GM18520 (cell line): ENCODE measurements around the gene BAMBI.
"Not testable (repeated sequence)": the region's sequence is repeated elsewhere in the genome, so short reads cannot be mapped to it uniquely, and the experiment has no call there.

Experiments
- ATAC-seq: cut with Tn5 transposase; IDR thresholded peaks from one replicate; pipeline ENCODE4 v1.9.1; 2021; ENCODE audit not compliant: unreplicated experiment

Gene BAMBI, protein sequence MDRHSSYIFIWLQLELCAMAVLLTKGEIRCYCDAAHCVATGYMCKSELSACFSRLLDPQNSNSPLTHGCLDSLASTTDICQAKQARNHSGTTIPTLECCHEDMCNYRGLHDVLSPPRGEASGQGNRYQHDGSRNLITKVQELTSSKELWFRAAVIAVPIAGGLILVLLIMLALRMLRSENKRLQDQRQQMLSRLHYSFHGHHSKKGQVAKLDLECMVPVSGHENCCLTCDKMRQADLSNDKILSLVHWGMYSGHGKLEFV

DNA sequence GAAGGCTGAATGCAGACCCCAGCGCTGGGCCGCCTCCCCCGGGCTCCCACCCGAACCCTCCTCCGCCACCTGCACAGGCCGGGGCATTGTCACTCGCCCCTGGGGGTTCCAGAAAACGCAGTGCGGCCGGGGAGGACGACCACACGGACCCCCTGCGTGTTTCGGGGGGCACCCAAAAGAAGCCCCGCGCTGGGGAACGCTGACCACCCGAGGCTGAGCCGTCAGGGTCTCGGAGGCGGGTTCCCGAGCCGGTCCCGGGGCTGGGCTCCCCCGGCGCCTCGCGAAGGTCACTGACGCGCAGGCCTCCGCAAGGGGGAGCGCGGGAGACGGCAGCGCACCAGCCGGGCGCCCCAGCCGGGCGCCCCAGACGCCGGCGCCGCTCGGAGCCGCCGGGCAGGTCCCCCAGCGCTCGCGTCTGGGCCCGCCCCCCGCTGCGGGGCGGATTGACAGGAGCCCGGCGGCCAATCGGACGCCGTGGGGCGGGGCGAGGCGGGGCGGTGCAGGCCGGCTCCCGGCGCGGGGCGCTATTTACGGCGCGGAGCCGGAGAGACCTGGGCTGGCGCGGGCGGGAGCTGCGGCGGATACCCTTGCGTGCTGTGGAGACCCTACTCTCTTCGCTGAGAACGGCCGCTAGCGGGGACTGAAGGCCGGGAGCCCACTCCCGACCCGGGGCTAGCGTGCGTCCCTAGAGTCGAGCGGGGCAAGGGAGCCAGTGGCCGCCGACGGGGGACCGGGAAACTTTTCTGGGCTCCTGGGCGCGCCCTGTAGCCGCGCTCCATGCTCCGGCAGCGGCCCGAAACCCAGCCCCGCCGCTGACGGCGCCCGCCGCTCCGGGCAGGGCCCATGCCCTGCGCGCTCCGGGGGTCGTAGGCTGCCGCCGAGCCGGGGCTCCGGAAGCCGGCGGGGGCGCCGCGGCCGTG is at the start of gene BAMBI:
Gene BAMBI, plus strand, starts transcription at position 554 of the 920 bp plus-strand sequence. CDS start 377 bp downstream, outside the sequence.
- peak; percentile 92 for ATAC-seq

DNA sequence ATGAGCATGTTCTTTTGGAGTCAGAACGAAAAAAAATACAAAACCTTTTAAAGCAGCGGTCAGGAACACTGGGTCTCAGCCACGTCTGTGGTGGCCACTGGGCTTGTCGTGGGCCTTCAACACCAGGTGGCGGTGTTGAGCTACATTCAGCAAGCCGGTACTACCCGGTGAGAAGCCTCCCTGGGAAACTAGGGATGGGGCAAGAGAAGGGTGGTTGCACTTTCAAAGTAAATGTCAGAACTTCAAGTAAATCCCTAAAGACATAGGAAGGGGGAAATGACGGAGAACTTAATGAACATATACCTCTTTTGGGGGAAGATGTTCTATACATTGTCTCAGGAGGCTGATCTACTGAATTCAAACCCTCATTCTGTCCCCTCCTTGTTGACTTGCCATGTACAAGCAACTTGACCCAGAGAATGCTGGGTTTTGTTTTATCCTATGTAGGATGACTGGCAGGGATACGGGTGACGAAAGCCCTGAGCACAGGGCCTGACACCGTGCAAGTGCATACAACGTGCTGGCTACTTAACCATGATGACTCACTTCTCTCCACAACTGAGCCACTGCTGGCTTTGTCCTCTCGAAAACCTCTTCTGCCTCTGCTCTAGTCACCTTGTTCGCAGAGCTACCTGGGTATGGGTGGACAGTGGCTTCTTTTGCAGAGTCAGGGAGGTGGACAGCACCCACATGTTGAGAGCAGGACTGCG is 49.0 kb upstream of the BAMBI start:
- no peak for ATAC-seq

DNA sequence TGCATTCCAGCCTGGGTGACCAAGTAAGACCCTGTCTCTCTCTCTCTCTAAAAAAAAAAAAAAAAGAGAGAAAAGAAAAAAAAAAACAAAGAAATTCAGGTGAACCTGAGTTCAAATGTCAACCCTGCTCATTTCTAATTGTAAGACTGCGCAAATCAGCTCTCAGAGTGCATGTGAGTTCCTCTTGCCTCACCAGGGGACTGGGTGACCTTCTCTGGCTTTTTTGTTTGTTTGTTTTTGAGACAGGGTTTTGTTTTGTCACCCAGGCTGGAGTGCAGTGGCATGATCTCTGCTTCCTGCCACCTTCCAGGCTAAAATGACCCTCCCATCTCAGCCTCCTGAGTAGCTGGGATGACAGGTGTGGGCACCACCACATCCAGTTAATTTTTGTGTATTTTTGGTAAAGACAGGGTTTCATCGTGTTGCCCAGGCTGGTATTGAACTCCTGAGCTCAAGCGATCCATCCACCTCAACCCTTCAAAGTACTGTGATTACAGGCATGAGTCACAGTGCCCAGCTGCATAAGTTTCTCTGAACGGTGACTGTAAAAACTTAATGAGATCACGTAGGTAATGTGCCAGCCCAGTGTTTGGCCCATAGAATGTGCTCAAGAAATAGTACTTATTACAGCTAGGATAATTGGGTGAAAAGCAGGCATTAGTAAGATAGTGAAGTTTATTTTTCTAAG is 45.3 kb upstream of the BAMBI start:
- no peak for ATAC-seq

DNA sequence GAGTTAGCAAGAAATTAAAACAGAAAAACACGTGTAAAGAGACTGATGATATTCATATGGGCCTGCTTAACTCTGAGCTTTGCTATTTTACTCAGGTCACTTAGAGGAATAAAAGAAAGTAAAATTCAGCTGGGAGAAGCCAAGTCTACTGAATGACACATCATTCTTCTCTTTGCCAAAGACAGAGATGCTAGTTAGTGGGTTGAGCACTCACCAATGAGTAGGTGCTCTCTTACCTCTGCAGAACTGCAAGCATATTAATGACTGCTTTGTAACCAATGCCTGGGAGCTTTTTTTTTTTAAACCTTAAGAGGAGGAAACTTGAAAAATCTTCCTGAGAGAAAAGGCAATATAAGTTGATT is 44.8 kb upstream of the BAMBI start:
- no peak for ATAC-seq

DNA sequence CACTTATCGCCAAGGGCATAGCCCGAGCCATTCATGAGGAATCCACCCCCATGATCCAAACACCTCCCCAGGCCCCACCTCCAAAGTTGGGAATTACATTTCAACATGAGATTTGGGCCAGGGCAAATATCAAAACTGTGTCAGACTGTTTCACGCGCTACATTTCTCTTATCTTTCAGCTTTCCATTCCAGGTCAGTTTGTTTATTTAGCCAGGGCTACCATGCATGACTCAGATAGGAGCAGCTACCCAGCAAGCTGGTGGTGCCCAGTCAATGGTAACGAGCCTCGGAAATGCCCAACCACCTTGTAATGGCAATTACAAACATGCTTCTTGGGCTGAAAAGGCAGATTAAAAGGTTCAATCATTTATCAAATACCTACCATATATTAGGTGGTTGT is 43.6 kb upstream of the BAMBI start:
- ATAC-seq = no peak

DNA sequence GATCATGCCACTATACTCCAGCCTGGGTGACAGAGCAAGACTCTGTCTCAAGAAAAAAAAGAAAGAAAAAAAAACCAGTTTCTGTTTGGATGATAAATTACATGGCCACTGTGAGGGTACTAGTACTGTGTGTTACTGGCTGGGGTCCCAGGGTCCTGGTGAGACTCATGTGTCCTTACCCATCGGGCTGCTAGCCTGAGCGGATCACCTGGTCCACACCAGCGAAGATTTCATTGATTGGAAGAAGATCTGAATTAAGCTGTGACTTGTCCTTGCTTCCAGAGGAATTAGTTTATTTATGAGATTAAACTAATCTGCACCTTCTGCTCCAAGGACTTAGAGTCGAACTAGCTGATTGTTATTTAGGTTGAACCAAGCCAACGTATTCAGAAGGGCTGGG is 40.0 kb upstream of the BAMBI start:
- no peak for ATAC-seq

DNA sequence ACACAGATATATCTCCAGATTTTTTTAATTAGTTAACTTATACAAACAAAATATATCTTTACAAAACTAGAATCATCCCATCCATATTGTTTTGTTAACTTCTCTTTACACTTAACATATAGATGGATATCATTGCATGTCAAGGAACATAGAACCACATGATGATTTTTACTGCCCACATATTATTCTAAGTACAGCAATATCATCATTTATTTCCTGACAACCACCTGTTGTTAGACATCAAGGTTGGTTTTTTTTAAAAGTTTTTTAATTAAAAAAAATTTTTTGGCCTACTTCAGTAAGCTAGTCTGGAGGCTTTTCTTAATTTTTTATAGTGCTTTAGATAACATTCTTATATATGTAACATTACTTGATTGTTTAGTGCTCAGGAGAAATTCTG is 38.9 kb upstream of the BAMBI start:
- no peak for ATAC-seq

DNA sequence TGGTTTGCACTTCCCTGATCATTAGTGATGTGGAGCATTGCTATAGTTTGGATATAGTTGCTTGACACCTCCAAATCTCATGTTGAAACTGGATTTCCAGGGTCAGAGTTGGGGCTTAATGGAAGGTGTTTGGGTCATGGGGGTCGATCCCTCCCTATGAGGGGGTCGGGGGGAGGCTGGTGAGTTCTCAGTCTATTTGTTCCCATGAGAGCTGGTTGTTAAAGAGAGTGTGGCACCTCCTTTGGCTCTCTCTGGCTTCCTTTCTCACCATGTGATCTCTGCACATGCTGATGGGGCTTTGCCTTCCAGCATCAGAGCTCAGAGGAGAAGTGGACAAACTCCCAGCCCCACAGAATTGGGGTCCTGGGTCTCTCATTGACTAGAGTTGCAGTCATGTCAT is 36.8 kb upstream of the BAMBI start:
- no peak for ATAC-seq

DNA sequence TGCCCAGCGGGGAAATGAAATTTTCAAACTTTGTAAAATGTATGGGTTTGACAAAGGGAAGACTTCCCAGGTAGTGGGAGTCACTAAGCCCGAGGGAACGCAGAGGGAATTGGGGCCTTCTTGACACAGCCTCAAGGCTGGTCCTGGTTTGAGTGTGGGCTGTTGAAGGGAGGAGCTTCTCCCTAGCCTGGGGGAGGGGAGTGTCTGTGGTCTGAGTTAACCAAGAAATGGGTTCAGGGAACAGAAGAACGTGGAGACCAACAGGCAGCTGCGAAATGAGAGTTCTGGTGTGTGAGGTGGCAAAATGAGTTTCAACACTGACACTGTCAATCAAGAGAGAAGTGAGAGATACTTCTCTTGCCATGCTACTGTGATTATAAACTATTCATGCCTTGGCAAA is 32.7 kb upstream of the BAMBI start:
- no peak for ATAC-seq

DNA sequence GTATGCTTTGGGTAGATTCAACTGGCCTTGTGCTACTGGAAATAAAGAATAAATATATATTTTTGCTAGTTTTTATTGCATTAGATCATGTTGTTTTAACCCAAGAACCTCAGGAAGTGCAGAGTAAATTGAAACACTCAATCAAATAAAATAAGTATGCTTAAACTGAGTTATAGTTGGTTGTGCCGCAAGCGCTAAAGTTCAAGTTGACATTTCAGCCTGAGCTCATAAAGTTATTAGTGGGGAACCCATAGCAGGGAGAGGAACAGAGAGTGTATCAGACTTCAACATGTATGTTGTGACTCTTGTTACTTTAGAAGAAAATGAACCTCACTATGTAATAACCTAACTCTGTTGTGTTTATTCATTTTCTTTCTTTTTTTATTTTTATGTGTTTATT is 25.2 kb upstream of the BAMBI start:
- ATAC-seq = no peak

DNA sequence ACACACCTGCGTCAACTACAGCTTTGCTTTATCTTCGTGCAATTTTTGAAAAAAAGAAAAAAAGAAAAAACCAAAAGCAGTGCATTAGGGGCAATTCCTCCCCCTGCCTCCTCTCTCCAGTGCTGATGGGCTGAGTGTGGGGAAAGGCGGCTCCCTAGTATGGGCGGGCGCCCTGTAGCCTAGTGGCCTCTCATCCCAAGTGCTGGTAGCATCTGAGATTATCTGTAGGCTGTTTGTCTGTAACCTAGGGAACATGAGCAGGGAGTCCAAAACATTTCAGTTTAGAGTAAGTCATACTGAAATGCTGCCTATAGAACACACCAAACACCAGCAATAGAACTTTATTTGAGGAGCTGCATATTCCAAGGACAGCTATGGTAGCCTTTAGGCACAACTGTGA is 24.6 kb upstream of the BAMBI start:
- no peak for ATAC-seq

DNA sequence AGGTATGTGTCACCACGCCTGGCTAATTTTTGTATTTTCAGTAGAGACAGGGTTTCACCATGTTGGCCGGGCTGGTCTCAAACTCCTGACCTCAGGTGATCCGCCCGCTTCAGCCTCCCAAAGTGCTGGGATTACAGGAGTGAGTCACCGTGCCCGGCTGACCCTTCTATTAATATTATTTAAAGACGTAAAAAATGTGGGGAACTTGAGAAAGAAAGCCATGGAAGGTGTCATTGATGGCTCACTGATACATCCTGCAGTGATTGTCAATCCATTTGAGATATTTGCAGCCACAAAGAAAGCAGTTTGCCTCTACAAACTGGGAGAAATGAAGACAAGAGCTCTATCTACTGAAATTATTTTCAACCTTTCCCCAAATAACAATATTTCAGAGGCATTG is 18.5 kb upstream of the BAMBI start:
- not testable (repeated sequence) for ATAC-seq

DNA sequence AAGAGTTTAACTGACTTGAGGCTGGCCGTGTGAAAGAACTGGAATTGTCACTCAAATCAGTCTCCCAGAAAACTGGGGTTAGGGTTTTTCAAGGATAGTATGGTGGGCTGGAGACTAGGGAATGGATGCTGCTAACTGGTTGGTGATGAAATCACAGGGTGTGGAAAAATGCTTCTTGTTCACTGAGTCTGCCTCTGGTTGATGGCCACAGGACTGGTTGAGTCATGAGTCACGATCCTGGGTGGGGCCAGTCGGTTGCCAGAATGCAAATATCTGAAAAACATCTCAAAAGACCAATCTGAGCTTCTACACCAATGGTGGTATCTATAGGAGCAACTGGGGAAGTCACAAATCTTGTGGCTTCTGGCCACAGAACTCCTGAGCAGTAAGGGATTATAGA is 16.3 kb upstream of the BAMBI start:
- no peak for ATAC-seq

DNA sequence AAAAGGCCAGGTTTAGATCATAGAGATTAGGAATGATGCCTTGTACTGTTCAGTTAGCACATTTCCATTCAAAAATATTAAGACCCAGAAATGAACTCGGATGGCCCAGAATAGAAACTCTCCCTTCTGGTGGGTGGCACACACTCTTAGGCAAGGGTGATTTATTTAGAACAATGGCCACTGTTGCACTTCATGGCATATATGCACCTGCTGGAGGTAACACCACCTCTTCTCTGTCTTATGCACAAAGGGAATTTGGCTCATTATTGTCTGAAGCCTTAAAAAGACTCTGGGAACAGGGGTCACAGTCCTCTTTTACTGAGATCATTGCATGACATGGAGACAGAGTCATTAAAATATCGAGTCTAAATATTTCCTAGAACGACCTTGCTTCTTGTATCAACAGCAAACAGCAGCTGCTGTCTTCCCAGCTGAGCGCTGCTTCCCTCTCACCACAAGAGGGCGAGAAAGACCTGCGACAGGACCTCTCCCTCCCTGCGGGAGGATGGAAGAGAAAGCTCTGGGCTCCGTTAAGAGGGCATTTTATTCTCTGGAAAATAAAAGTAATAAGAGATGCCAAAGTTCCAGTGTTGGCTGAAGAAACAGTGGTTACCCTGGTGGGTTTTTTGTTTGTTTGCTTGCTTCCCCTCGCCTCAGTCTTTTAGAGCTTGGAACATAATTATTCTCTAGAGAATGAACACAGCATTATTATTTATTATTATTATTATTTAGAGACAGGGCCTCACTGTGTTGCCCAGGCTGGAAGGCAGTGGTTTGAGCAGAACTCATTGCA is 13.5 kb upstream of the BAMBI start:
- ATAC-seq = peak; percentile 74

DNA sequence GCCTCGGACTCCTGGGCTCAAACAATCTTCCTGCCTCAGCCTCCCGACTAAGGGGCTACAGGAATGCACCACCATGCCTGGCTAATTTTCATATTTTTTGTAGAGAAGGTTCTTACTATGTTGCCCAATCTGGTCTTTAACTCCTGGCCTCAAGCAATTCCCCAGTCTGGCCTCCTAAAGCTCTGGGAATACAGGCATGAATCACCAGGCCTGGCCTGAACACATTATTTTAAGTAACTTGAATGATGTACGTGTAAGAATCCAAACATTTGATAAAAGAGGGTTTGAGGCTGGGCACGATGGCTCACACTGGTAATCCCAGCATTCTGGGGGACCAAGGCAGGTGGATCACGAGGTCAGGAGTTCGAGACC is 13.0 kb upstream of the BAMBI start:
- ATAC-seq = no peak

DNA sequence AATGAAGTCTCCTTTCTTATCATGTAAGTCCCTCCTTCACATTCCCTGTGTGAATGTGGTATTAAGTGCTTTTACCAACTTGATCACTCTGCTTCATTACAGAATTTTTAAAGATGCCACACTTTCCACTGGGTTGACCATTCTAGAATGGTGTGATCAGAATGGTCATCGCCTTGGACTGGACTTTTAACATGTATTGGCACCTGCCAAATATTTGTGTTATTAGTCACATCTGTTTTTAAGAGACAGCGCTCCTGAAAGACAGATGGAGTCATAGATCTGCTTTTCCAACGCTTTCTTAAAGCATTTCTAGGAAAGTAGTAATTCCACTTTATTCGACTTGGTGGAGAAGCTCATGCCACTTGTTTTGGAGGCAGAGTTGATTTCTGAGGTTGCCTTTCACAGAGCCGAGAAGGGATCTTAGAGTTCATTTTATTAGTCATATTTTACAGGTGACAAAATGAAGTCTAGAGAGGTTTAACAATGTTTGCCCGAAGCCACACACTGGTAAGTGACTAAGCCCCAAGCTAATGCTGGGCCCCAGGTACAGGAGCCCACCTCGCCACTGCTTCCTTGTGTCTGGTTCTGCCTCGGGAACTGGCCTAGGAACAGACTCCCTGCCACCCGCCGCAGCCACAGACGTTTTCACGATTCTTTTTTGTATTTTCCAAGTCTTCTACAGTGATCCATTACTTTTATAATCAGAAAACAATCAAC is 10.4 kb upstream of the BAMBI start:
- no peak for ATAC-seq

DNA sequence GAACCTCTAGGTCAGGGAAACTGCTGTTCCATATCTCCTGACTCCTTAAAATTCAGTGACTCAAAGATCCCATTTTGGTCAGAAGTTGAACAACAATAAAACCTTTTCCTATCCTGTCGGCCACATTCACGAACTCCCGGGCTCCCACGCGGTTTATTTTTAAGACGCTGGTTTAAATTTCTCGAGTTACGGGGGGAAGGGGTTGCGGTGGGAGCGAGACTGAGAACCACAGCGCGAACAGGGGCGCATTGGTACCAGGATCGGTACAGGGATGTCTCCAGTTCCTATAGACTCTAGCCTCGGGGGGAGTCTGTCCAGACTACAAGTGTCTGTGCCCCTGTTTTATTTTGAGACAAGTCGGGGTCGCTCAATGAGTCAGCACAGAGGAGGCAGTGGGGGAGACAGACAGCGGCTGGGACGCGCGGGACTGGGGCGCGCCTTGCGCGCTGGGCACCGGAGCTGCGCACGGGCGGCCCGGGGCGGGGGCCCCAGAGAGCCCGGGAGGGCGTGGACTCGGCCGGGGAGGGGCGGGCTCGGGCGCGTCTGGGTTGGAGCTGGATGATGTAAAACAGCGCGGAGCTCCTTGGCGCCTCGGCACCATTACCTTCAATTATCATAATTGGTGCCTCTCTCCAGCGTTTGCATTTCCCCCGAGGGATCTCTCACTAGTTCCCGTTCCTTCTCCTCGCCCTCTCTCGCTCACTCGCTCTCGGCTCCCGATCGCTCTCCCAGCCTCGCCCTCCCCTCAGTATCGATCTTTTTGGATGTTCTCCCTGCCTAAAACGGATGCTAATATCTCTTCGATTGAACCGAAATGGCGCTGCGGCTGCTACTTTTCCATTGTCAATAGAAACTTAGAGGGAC is 8.7 kb upstream of the BAMBI start:
- ATAC-seq = no peak

DNA sequence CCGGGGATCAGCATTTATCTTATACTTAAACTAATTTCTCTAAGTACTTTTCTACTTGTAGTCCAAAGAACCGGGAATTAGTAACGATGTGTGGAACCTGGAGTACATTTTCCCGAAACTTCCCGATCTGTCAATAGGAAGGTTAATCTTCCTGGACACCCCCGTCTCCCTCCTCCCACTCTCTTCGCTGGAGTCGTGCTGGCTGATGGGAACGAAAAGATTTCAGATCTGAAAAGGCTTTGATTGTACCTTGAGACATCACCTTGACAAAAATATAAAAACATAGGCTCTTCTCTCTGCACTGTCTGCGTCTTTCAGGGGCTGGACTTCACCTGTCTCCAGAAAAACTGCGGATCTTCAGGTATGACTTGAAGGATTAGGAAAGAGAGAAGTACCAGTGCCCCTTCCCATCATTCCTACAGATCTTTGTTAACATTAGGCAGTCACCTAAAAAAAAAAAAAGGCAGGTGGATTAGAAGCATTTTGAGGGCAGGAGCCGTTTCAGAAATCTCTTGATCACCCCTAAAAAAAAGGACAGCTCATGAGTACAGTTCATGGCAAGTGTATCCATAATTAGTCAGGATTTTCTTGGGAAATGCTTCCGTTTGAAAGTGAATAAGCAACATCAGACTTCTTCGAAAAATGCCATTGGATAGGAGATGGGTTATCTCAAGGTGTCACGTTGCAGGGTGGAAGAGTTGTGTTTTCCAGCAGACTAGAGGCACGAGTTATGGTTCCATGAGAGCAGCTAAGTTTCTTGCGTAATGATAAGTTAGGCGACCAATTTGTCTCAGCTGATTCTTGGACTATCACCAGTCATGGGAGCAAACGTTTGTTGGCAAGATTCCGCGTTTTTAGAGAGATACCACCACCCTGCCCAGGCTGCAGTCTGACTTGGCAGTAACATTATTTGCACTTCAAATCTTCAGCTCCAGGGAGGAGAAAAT is 7.8 kb upstream of the BAMBI start:
- ATAC-seq = no peak
